SIG-M5 (cell line): ENCODE results near the gene SYNCRIP.
"Not testable (repeated sequence)": the region's sequence is repeated elsewhere in the genome, so short reads cannot be mapped to it uniquely, and the experiment has no call there.

ENCODE experiments used
- DNase-seq: peaks from one replicate; lab custom pipeline; 2025; lab: John Stamatoyannopoulos, UW

Gene SYNCRIP

DNA sequence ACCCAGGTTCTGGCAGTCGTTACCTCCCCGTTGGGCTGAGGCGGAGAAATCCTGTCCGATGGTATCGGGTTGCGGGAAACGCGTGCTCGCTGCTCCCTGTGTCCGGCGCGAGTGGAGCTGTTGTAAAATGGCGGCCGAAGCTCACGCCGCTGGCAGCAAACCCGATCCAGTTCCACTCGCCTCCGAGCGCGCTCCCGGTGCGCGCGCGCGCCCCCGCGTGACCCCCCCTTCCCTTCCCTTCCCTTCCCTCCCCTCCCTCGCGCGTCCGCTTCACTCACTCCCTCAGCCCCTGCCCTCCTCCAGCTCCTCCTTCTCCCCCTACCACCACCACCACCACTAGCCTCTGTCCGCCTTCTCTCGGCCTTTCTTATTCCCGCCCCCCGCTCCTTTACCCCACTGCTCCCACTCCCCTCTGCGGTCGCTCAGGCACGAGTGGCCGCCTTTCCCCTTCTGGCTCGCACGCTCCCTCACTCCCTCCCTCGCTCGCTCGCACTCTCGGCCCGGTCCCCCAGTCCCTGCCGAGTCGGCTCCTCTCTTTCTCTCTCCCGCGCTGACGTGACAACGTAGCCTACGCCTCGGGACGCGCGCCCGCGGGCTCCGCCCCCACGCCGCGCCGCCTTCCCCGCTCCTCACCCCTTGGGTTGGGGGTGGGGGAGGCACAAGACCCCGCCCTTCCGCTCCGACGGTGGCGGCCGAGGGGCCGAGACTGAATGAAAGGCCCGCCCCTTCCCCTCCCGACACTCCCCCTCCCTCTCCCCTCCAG is at the start of gene SYNCRIP:
Gene SYNCRIP, minus strand, starts transcription at position 113 of the 763 bp plus-strand sequence. CDS start 1,447 bp downstream, outside the sequence.
- peak; percentile 83 for DNase-seq

DNA sequence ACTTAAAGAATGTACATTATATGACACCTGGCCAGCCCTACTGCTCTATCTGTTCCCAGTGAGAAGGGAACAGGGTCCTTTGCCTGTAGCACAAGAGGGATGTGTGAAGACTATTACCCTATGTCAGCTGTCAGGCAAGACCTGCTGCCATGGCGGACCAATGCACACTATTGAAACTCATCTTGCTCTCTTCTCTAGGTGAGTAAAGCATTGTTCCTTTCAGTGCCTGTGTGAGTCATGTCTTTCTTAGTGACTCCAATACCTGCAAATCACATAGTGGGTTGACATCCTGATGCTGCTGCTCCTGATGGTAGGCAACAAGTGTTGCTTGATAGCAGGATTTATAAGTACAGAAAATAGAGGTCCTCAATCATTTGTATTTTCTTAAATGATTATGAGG is 48.8 kb upstream of the SYNCRIP start:
- DNase-seq: no peak

DNA sequence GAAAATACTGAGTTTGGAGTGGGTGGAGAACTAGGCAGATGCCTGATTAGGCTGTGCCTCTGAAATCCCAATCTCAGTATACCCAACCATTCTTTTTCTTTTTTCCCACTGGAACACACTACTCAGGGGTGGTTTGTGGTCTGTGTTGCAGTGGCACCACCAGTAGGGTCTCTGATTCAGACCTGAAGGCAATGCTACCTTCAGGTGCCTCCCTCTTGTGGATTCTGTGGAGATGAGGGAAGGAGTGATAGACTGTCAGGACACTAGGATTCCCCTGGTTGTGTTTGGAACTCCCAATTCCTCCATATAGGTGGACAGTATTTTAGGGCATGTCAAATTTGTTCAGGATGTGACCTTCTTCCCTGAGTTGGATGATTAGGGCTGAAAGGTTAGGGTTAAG is 47.4 kb upstream of the SYNCRIP start:
- no peak for DNase-seq

DNA sequence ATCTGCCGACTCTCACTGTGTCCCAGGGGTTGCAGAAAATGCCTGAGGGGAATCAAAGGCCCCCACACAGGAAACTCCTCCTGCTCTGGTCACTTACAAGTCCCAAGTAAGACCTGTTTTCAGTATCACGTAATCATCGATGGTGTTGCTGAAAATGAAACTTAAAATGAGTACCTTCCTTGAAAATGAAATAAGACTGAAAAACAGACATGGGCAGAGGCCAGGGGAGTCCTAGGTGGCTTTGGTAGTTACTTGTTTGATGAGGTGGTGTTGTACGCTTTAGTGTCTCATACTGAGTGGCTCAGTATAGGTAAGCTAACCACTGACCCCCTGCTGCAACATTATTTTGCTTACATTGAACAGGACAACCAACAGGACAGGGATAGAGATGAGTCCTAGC is 43.0 kb upstream of the SYNCRIP start:
- DNase-seq: no peak

DNA sequence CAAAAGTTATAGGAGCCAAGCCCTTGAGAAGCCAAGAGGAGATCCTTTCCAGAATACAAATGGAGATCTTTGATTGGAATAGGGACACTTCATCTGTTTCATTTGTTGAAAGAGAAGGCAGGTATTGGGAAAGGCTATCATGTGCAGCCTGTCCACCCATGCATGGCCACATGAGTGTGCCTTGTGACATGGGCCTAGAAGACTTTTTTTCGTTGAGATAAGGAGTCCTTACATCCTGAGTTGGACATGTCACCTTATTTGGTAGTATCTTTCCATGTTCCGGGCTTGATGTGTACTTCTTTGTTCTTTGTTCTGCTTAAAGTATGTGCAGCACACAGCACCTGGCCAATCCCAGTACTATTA is 42.1 kb upstream of the SYNCRIP start:
- no peak for DNase-seq

DNA sequence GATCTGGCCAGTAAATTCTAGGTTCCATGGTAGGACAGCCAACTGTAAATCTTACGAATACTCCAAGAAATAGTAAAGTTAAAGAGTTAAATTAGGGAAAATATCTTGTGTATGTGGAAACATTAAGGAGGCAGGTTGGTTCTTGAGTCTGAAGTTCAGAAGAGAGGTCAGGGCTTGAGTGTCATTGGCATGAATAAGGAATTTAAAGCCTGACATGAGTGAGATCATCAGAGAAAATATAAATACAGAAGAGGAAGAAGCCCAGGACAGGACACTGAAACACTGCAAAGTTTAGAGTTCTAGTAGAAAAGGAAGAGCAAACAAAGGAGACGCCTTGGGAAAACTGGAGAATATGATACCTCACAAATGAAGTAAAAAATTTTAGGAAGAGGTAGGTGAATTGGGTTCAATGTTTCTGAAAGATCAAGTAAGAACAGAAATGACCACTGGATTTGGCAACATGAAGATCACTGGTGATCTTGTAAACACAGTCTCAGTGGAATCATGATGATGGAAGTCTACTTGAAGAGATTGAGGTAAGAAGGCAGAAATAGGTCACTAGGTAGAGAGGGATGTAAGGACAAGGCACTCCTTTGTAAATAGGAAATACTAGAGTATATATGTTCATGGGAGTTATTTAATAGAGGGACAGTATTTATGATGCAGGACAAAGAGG is 41.6 kb upstream of the SYNCRIP start:
- no peak for DNase-seq

DNA sequence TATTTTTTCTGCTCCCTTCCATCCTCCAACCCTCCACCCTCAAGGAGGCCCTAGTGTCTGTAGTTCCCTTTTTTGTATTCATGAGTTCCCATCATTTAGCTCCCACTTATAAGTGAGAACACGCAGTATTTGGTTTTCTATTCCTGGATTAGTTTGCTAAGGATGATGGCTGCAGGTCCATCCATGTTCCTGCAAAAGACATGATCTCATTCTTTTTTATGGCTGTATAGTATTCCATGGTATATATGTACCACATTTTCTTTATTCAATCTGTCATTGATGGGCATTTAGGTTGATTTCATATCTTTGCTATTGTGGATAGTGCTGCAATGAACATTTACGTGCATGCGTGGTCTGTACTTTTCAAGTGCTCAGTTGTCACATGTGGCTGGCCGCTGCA is 39.2 kb upstream of the SYNCRIP start:
- not testable (repeated sequence) for DNase-seq

DNA sequence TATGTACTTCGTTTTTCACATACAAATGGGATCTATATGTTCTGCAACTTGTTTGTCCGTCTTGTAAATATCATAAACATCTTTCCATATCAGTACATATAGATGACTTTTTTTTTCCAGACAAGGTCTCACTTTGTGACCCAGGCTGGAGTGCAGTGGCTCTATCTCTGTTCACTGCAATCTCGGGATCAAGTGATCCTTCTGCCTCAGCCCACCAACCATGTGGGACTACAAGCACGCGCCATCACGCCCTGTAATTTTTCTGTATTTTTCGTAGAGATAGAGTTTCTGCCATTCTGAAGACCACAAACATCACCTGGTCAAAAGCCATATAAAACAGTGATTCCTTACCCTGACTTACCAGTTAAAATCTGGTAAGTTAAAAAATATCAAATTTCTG is 37.7 kb upstream of the SYNCRIP start:
- no peak for DNase-seq

DNA sequence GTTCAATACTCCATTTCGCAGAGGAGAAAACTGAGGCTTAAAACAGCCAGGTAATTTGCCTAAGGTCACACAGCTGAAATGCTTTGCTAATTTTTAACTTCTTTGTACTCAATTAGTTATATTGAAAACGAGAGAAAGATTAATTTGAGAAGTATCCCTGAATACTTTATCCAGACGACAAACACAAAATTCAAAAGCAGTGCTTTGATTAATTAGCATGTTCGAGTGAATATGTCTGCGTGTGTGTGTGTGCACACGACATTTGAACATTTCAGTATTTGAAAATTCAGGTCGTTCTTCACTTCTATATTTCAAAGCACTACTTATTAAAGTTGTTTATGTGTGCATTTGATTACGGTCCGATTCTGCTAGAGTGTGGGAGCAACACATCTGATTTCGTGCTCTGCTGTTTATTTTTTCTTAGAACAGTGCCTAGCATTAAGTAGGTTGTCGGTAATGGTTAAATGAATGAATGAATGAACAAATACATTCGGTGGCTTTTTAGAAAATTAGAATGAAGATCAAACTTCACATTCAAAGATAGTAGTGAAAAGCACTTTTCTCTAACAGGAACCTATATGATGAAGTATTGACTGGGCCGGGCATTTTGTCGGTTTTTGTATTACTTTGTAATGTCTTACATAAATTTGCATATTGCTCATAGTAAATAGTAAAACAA is 36.9 kb upstream of the SYNCRIP start:
- no peak for DNase-seq

DNA sequence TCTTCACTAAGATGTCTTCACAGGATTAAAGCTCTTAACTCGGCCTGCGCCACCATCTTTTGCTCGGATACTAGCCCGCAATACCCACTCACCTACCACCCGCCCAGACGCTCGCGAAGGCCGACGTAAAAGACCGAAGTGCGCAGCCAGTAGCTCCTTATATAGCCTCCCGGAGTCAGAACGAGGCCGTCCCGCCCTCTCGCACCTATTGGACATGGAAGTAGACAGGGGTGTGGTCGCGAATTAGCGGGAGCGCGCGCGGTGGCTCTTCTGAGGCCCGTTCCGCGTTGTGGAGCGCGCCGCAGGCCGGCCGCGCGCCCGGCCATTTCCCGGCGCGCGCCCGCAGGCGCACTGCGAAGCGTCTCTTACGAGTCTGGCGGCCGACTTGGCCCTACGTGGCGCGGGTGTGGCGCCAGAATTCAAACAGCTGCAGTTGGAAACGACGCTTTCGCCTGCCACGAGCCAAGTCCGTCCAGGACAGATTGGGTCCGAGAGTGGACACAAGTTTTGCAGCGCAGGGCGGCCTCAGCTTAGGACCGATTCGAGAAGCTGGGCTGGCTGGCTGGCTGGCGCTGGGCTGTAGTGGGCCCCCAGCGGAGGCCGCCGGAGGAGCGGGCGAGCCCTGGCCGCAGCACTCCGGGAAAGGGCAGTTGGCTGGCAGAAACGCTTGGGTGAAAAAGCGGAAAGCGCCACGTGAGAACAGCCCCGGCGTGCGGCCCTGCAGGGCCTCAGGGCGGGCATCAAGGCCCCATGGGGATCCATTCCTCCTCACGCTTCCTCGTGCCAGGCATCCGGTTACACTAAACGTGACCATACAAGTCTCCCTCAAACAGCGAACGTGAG is 36.1 kb upstream of the SYNCRIP start:
- DNase-seq: peak; percentile 77

DNA sequence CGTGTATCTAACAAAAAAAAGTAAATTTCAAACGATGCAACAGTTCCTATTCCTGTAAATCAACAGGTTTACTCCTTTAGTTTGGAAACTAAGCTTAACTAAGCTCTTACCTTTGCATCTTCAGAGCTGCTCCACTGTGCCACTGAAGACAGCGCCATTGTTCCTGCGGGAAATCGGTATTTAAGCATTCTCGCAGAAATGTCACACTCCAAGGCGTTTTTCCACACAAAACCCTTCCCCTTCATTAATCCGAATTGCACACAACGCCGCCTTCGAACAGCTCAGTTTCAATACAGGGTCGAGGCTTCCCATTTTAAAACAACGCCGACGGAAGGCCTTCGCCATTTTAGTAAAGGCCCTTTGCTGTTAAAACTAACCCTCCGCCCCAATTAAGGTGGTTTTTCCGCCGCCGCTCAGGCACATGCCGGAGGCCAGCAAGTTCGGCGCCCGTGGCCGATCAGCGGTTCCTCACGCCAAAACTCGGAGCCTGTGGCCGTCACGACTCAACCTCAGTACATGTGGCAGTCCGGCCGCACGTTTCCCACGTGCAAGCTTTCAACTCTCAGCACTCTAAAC is 35.4 kb upstream of the SYNCRIP start:
- DNase-seq: no peak

DNA sequence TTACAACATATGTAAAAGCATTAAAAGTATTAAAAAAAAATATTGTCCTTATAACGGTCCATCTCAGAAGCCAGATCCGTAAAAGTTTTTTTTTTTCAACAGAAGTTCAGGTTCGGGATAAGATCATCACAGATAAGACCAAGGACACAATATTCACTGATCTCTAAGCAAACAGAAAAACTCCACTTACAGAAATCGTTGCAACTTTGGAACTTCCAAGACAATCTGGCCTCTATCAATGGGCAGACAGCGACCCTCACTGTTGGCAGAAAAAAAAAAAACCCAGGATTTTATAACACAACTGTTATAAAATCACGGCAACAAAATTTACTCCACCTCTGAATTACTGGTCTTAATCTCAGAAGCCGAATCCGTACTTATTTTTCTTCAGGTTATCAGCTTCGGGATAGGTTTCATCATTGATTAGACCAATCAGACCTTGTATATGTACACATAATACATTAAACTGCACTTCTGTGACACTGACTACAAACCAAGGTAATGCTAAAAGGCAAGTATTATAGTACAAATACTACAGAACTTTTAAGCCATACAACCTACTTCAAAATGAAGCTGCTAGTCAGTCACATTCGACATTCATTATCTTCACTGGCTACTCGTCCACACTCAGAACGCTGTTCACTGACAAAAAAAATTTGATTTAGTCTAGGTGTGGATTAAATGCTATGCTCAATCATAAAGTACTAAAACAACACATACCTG is 34.7 kb upstream of the SYNCRIP start:
- no peak for DNase-seq

DNA sequence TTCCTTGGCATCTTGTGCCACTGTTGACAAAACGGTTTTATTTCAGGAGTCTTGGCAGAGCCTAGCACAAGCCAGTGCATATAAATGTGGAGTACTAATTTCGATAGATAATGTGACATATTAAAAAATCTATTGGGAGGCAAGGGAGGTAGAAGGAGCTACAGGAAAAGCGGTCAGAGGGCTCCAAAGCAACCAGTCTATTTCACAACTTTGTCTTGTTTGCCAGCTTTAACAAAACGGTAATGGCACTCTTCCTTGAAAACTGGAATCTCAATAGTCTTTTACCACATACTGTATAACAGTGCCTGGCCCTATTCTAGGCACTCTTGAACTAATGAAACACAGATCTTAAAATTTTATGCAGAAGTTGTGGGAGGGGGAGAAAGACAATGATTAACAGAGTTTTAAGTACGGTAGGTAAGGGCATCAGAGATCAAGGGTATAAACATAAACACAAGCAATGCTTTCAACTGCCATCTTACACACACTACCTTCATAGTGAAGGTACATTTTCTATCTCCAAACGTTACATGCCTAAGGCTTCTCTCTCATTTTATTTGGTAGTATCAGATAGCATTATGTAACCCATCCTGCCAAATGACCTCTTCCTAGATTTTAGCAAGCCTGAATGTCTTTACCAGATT is 33.5 kb upstream of the SYNCRIP start:
- DNase-seq: no peak

DNA sequence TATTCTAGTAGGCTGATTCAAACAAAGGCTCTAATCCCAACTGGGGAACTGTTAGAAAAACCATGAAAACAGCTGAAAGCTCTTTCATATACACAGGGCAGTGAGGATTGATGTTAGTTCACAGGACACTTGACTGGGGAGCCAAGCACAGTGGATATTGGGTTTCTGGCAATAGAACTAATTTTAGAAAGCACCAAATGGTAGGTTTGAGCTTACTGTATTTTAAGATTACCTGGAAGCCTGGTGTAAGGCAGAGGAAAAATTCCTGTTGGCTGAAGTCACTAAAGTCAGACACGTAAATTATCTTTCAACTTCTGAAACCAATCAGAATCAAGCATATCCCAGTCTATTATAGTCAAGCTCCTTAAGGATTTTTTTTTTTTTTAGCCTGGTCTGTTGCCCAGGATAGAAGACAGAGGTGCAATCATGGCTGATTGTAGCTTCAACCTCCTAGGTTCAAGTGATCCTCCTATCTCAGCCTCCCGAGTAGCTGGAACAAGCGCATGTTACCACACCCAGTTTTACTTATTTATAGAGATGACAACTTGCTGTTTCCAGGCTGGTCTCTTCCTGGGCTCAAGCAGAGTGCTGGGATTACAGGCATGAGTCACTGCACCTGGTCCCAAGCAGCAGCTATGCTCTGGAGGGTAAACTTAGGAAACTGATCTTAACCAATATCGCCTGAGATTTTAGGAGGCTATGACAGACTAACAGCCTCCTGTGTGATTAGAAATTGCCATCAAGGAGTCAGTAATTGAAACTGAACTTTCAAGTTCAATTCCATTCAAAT is 32.5 kb upstream of the SYNCRIP start:
- DNase-seq: no peak

DNA sequence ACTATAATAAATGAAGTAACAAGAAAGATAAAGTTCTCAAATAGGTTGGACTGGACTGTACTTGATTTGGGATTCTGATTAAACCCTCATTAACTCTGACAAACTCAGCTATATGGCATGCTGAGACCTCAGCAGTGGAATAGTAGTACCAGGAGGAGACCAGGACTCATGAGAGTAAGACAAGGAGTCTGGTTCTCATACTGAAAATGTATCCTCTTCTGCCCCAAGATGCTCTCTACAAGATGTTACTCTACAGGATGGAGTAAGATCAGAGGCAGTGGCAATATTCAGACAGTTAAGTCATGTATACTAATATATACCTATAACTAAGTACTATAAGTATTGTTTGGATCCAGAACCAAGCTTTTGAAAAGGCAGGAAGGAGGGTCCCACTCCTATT is 31.9 kb upstream of the SYNCRIP start:
- no peak for DNase-seq

DNA sequence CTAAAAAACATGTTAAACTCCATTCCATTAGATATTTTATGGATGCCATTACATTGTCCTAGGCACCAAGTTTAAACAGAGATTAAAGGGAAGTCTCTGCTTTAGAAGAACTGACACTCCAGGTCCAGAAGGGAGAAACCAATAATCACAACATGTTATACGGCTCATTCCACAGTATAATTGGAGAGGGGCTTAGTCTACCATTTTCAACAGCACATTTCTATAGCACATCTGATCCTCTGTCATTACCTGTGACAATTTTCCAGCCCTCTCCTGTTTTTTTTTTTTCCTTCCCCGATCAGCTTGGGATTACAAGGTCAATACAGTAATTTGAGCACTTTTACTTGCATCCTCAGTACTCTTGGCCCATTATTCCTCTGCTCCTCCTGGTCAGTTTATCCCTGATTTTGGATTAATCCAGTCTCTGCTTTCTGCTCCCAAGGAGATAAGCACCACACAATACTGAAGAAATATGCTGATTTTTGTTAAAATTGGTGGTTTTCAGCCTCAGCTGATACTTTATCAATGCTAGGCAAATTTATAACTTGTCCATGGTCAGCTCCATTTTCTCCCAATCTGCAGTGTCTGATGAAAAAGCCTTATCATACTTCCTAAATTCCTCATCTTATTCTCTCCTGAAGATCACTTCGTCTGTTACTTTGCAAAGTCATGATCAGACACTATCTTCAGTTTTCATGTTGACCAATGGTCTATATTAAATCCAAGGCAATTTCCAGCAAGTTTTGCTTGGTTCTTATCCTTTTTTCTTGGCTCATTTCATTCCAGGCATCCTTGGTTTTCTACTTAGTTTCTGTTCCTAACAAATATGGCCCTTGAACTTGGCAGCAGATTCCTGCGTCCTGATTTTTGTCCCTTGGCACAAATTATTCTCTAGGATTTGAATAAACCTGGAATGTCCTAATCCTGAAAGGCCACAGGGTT is 30.8 kb upstream of the SYNCRIP start:
- no peak for DNase-seq

DNA sequence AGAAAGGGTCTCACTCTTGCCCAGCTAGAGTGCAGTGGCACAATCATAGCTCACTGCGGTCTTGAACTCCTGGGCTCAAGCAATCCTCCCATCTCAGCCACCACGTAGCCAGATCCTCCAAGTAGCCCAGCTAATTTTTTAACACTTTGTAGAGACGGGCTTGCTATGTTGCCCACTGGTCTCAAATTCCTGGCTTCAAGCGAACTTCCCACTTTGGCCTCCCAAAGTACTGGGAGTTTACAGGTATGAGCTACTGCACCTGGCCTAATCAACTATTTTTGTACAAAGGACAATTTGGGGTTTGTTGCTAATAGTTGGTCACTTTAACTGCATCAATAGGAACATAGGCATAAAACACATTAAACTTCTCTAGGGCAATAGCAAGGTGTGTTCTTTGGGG is 29.9 kb upstream of the SYNCRIP start:
- no peak for DNase-seq

DNA sequence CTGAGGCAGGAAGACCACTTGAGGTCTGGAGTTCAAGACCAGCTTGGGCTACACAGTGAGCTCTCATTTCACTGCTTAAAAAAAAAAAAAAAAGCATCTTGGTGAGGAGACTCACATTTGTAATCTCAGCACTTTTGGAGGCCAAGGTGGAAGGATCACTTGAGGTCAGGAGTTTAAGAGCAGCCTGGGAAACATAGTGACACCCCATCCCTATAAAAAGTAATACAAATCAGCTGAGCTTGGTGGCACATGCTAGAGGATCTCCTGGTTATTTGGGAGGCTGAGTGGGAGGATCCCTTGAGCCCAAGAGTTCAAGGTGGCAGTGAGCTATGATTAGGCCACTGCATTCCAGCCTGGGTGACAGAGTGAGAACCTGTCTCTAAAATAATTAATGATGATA is 29.4 kb upstream of the SYNCRIP start:
- DNase-seq: no peak

DNA sequence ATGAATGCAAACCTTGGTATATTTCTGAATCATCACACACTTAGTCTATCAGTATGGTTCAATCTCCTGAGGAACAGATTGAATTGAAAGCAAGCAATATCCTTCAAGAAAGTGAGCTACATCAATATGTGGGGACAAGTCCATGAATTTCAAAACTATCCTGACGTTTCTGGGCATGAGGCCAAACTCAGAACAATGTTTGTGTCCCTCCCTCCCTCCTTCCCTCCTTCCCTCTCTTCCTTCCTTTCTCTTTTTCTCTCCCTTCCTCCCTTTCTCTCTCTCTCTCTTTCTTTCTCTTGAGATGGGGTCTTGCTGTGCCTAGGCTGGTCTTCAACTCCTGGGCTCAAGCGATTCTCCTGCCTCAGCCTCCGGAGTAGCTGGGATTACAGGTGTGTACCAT is 27.9 kb upstream of the SYNCRIP start:
- no peak for DNase-seq
